ENCODE measurements around the gene REP15.
"Not testable (repeated sequence)": the region's sequence is repeated elsewhere in the genome, so short reads cannot be mapped to it uniquely, and the experiment has no call there.

REP15 gene, protein sequence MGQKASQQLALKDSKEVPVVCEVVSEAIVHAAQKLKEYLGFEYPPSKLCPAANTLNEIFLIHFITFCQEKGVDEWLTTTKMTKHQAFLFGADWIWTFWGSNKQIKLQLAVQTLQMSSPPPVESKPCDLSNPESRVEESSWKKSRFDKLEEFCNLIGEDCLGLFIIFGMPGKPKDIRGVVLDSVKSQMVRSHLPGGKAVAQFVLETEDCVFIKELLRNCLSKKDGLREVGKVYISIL

DNA sequence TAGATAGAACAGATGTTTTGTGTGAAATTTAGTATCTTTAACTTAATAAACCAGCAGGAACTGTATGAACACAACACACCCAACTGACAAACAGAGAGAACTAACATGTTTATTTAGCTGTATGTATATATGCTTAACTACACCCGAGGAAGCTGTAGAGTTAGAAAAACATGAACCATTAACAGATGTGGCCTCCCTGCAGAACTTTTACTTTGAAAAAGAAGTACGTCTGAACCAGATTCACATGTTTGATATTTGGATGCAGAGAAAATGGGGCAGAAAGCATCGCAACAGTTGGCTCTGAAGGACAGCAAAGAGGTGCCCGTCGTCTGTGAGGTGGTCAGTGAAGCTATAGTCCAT lies at the start of gene REP15:
Gene REP15, plus strand, starts transcription at position 155 of the 360 bp plus-strand sequence. Its CDS starts 116 bp downstream, at position 271.
- no peak for DNase-seq (ENCODE audit: low spot score)

DNA sequence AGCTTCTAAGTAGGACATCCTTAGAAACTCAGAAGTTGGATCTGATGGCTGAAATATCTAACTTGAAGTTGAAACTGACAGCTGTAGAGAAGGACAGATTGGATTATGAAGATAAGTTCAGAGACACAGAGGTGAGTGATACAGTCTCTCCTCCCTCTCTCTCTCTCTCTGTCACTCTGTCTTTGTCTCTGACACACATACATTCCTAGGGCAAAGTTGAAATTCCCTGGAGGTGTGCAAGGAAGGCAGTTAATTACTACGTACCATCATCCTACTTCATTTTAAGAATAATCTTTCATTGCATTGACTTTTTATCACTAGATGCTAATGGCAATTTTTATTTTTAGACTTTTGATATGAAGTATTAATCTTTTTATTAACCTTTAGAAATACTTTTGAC lies 46.2 kb upstream of the REP15 start:
- DNase-seq (ENCODE audit: low spot score) = no peak

DNA sequence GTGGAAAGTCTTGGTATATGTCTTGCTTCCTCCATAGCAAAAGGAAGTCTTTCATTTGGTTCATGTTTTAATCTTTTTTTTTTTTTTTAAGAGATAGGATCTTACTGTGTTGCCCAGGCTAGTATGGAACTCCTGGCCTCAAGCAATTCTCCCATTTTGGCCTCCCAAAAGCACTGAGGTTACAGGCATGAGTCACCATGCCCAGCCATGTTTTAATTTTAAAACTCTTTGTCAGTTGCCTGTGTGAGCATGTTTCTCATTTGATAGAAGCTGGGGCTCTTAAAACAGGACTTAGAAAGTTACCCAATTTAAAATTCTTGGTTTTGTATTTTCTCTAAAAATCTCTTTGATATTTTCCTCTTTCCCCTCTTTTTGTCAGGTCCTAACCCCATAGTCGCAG lies 45.0 kb upstream of the REP15 start:
- no peak for DNase-seq (ENCODE audit: low spot score)

DNA sequence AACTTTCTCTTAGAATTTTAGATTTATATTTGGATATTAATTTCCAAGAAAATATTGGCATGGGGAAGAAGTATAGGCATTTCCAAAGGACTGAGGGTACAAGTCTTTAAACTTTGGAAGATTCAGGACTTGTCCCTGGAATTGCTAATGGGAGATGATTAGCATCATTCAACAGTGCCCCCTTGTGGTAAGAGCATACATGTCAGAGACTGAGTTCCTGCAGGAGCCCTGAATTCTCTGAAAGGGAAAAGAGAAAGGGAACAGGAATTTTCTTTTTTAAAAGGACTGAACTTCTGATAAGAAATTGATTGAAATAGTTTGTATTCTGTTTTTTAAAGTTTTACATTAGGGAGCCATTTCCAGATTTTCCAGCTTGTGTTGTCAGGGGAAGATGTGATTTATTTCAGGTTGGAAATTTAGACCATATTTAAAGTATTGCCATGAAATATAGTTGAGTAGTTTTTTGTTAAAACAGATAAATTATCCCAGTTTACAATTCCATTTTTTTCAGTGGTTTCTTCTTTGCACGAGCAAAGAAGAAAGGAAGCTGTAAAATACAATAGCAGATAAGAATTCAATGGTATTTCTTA lies 44.0 kb upstream of the REP15 start:
- DNase-seq (ENCODE audit: low spot score) = peak; percentile 56

DNA sequence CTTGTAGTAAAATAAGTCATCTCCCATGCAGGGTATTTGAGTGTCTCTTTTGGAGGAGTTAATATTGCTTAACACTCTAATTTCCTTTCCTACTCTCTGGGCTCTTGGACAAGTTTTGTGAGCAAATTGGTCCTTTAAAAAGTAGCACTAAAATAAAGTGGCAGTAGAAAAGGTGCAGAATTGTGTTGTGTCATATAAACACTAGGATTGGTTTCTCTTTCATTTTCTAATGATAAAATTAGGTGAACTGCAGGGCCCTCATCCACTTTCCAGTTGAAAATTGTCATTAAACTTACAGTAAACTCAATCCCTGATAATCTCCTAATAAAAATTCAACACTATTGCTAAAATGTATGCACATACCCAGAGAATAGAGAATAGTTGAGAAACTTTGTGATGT lies 42.6 kb upstream of the REP15 start:
- no peak for DNase-seq (ENCODE audit: low spot score)

DNA sequence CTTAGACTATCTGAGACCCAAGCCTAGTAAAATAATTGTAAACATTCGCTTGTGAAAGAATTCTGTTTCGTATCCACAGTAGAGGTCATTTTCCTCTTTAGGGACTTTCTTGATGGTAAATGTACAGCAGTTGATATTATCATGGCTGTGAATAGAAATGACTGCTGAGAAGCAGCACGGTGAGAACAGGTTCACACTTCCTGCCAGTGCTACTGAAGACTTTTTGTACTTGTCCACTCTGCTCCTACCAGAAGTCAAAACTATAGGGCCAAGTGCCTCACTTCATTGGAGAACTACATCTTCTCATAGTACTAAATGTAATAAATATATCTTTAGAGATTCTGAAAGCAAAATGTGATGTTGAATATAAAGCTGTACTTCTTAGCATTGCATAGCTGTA lies 40.8 kb upstream of the REP15 start:
- not testable (repeated sequence) for DNase-seq (ENCODE audit: low spot score)

DNA sequence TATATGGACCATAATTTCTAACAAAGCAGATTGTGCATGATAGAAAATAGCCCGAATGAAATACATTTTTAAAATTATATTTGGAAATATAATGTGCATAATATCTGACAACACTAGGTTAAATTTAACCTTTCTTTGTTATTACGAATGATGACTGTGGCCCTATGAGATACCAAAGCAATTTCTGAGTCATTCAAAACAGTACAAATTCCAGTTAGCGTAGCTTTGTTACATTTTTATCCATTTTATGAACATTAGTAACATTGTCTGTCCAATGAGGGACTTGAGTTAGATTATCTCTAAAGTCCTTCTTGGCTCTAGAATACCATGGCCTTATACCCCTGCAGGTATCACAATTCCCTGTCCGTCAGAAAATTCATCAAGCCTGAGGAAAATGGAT lies 39.0 kb upstream of the REP15 start:
- no peak for DNase-seq (ENCODE audit: low spot score)

DNA sequence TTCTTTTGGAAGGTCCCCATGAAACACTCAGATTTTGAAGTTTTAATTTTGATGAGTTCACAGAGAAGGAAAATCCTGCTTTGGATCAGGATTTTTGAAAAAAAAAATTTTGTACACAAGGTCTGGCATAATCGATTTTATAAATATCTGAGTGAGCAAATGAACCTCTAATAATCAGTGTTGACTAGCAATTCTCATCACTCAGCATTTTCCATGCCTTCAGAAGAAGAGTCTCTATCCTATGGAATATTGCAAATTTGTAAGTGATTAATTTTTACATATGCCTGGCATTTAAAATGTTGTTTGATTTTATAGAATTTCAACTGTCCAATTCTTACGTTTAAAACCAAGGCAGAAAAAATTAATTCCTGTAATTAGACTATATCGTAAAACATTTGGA lies 30.5 kb upstream of the REP15 start:
- DNase-seq (ENCODE audit: low spot score) = no peak

DNA sequence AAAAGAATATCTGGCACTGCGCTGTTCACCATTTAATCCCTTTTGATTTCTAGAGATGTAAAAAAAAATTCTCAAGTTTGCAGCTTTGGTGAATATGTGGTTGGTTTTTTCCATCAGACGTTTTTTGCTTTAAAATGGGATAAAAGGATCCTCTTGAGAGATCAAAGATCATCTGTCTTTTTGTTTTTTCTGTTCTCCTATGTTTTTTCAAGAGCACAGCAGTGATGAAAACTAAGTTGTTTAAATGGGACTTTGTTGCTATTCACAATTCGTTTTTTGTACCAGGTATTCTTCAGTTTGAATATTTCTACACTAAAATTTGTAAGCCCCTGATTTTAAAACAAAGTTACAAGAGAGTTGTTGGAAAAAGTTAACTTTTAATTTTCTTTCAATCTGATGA lies 29.7 kb upstream of the REP15 start:
- no peak for DNase-seq (ENCODE audit: low spot score)

DNA sequence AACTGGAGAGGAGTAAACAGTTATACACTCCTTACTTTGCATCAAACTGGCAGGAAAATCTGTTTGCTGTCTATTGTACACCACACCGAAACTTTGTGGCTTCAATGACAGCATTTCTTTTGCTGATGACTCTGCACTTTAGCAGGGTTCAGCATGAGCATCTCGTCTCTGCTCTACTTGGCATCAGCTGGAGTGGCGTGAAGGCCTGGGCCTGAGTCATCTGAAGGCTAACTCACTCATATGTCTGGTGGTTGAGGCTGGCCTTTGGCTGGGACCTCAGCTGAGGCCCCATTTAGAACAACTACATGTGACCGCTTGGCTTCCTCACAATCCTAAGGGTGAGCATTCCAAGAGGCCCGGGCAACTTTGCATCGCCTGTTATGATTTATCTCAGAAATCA lies 28.7 kb upstream of the REP15 start:
- DNase-seq (ENCODE audit: low spot score) = no peak

DNA sequence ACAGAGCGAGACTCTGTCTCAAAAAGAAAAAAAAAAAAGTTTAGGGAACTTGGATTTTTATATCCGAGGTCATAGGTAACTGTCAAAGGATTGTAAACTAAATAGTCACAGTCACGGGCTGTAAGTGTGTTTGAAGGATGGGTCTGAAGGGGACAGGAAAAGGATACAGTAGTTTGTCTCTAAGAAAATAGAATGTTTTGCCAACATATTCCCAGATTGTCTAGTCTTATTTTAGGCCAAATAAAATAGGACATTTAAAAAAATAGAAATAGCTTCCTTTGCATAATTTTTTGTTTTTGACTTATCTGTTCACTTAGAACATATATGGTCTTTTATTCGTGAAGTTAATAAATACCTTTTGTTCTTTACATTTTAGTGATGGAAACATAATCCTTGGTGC lies 24.2 kb upstream of the REP15 start:
- no peak for DNase-seq (ENCODE audit: low spot score)

DNA sequence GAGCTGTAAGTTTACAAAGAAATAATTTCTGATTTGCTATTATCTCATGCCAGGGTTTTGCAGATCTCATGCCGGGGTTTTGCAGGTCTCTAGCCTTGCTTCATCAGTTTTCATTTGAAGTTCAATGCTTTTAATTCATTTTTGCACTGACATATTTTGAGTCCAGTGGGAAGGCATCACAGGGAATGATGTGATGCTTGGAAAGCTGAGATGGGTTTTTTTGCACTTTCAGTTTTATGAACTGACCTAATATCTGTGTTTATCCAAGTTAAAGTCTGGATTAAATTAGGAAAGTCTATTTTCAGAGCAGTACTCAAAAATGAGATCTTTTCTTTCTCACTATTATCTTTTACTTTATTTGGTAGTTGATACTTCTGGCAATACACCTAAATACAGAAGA lies 23.6 kb upstream of the REP15 start:
- no peak for DNase-seq (ENCODE audit: low spot score)

DNA sequence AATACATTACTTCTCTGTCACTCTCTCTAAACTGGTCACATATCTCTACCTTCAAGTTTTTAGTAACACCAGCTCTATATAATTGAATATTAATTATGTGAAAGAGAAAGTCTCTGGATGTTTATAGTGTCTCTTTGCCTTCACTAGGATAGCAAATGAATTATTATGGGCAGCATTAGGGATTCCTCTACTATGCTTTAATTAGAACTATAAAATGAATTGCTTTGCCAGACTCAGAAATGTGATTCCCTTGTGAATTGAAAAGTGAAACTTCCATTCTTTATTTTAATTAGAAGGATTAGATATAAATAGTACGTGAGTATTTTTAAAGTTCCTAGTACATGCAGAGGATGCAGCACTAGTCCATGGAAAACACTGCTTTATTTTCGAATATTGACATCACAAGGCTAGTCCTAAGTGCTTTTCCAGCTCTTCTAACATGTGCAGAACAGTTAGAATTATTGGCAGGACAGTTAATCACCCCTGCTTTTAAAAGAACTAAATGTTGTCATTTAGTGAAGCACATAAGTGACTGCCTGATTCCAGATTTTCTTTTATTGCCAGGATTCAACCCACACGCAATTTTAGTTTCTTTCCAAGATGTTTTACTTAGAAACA lies 23.0 kb upstream of the REP15 start:
- DNase-seq (ENCODE audit: low spot score) = no peak

DNA sequence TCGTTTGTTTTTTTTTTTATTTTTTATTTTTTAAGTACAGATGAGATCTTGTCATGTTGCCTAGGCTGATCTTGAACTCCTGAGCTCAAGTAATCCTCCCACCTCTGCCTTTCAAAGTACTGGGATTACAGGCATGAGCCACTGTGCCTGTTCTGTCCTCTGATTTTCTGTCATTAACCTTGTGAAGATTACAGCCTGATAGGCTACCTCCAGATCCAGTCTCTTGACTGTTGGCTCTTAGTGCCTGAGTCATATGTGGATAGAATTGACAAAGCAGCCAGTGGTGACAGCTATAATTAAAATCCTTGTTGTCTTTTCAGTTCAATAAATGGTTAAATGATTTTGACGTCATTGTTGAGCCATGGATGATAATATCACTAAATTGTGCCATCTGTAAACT lies 21.3 kb upstream of the REP15 start:
- no peak for DNase-seq (ENCODE audit: low spot score)

DNA sequence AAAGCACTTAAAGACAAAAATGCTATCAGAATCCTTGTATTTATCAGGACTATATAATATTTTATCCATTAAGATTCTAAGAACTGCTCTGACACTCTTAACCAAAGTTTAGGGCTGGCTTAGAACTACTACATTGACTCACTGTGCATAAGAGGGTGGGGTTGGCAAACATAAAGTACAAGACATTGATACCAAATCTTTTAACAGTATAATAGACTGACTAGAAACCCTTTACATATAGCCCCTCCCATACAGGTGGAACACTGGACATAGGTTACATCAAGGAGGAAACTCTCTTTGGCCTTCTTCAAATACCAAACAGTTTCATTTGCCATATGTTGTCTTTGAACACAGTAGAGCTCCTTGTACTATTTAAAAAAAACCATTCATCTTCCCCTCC lies 15.6 kb upstream of the REP15 start:
- DNase-seq (ENCODE audit: low spot score) = no peak

DNA sequence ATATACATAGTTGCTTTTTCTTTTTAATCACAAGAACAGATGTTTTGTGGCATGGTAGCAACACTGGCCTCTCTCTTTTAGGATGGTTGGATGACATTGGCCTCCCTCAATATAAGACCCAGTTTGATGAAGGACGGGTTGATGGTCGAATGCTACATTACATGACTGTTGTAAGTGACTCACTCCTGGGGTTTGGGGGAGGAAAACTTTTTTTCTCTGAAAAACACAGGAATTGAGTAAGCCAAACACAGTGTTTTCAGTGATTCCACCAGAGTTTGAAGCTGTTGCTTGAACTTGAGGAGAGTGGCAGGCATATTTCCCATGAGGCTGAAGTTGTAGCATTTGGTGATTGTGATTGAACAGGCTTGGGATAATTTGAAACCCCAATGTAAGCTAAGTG lies 13.7 kb upstream of the REP15 start:
- no peak for DNase-seq (ENCODE audit: low spot score)

DNA sequence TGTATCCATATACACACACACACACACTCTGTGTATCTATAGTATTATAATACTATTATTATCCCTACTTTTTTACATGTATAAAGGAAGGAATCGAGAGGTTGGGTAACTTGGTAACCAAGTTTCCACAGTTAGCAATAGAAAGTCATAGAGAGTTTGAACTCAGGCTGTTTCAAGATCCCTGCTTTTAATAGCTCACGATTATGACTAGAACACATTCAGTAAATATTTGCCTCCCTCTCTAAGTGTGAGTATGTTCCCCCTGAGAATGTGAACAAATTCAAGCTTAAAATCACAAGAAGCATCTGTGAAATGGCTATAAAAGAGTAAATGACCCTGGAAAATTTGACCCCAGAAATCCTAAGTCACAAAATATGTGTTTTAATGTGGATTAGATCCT lies 11.0 kb upstream of the REP15 start:
- DNase-seq (ENCODE audit: low spot score) = no peak

DNA sequence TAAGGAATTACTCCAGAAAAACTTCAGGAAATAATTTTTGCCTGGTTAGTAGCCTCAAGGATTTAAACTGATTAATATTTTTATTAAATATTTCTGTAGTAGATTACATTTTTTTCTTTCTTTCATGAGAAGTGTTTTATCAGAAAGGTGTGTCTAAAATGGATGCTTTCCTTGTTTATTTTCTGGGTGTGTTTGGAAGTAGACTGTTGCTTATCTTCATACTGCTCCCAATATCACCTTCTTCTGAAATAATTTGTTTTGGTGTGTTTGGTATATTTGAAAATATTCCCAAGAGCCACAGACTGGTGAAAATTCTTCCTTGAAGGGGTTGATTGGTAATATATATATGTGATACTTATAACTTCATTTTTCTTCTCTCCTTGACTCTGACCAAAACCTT lies 10.1 kb upstream of the REP15 start:
- no peak for DNase-seq (ENCODE audit: low spot score)

DNA sequence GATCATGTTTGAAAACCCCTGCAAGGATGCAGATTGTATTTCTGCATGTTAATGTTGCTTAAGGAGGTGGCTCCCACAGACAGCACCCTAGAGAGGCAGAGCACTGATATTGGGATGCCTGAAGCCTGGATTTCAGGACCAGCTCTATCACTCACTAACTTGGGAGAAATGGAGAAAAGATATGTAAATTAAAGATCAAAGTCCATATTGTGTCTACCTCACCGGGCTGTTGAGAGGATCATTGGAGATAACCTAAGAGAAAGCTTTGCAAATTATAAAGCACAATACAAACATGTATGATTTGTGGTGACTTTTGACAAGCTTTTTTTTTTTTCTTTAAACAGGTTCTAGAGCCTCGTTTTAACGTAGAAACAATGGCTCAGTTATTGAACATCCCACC lies 7.6 kb upstream of the REP15 start:
- DNase-seq (ENCODE audit: low spot score) = no peak

DNA sequence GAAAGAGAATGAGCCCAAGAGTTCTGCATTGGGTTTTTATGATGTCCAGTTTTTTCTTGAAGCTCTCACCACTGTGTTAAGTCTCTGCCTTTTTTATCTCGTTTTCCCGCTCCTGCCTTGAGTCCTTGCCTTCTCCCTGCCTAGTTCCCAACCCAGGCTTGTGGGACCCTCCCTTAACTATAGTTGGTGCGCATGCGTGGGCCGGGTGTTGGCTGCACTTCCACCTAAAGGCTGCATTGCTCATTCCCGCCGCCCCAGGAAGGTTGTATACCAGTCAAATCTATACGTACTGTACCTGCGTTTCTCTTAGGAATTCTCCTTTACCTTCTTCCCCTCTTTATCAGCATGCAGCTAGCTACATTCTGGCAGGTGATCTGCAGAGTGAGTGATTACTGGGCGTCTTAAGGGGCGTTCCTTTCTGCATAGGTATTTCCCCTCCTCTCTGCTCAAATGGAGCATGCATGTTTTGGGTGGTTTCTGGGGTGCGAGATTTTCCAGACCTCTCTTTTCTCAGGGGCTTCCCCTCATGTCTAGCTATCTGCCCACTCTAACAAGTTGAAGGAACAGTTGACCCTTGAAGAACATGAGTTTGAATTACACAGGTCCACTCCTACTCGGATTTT lies 6.6 kb upstream of the REP15 start:
- no peak for DNase-seq (ENCODE audit: low spot score)

DNA sequence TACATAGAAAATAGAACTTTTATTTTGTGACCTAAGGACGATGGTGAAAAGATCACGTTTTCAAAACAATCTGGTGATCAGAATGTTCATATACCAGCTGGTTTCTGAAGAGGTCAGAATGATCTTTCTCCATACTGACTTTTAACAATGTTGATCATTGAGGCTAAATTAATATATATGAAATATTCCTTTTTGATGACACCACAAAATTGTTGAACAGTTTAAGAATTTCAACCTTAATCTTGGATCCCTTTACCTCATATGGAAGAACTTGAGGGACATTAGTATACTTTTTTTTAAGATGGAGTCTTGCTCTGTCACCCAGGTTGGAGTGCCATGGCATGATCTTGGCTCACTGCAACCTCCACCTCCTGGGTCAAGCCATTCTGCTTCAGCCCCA lies 2.8 kb upstream of the REP15 start:
- DNase-seq (ENCODE audit: low spot score) = no peak

DNA sequence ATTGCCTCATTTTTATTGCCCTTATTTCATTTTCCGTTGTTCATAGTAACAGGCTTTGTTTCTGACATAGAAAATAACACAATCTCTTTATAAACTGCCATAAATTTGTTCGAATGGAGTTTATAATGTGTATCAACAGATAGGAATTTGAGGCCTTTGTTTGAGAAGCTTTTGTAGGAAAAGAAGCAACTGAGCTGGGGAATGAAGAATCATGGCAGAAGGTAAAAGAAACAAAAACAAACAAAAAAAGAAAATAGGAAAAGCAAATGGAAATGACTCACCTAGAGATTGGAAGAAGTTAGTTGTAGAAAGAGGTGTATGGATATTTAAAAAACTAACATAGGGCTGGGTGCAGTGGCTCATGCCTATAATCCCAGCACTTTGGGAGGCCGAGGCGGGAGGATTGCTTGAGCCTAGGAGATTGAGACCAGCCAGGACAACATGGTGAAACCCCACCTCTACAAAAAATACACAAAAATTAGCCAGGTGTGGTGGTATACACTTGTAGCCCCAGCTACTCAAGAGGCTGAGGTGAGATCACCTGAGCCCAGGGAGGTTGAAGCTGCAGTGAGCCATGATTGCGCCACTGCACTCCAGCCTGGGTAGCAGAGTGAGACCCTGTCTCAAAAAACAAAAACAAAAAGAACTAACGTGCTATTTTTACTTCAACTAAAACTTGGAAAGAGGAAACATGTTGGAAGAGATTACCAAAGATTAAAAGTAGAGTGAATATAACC lies 523 bp upstream of the REP15 start:
- no peak for DNase-seq (ENCODE audit: low spot score)
